Measurements from ENCODE around the gene KAZN.

DNA sequence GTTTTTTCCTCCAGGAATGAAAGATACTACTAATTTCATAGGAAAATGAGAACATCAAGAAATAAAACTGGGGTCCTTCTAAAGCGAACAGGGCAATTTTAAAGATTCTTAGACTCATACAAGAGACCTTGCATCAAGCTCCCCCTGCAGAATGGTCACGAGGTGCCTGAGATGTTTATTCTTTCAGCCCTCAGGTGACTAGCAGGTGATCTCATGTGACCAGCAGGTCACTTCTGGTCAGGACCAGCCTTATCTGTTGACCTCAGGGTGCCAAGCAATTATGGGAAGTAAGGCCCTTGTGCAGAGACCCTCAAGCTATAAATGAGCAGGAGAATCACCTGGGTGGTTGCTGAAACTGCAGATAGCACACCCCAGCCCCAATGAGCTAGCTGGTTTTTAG, 534.5 kb downstream of the KAZN start:
- TF ChIP-seq, protein P1, sequence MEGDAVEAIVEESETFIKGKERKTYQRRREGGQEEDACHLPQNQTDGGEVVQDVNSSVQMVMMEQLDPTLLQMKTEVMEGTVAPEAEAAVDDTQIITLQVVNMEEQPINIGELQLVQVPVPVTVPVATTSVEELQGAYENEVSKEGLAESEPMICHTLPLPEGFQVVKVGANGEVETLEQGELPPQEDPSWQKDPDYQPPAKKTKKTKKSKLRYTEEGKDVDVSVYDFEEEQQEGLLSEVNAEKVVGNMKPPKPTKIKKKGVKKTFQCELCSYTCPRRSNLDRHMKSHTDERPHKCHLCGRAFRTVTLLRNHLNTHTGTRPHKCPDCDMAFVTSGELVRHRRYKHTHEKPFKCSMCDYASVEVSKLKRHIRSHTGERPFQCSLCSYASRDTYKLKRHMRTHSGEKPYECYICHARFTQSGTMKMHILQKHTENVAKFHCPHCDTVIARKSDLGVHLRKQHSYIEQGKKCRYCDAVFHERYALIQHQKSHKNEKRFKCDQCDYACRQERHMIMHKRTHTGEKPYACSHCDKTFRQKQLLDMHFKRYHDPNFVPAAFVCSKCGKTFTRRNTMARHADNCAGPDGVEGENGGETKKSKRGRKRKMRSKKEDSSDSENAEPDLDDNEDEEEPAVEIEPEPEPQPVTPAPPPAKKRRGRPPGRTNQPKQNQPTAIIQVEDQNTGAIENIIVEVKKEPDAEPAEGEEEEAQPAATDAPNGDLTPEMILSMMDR (conservative IDR thresholded peaks at IDR 0.05; ENCODE audit: low read length), result no peak
- TF ChIP-seq EZH2phosphoT487 (IDR thresholded peaks at IDR 0.05; ENCODE audit: borderline replicate concordance), result no peak
